GM10847 (cell line): ENCODE results near the gene EMX1.

Source experiments
- POLR2A ChIP-seq: IDR thresholded peaks from 2 replicates; pipeline ENCODE4 v1.6.1; 2011; ENCODE audit not compliant: insufficient read length; ENCODE audit errors: extremely low read depth

EMX1 gene

GRCh38 chr2:72968286-72968685 is 51.0 kb downstream of the EMX1 start:
- no peak for TF ChIP-seq POLR2A

GRCh38 chr2:72969706-72970105 is 52.4 kb downstream of the EMX1 start:
- TF ChIP-seq POLR2A: no peak

- TF ChIP-seq POLR2A: no peak
Measured at GRCh38 chr2:72971036-72971435, 53.7 kb downstream of the EMX1 start.

GRCh38 chr2:72972352-72973136 is 55.2 kb downstream of the EMX1 start:
- TF ChIP-seq POLR2A: no peak

GRCh38 chr2:72973137-72973535 is 55.8 kb downstream of the EMX1 start:
- no peak for TF ChIP-seq POLR2A

GRCh38 chr2:72973566-72974435 is 56.5 kb downstream of the EMX1 start:
- no peak for TF ChIP-seq POLR2A

- no peak for TF ChIP-seq POLR2A
Measured at GRCh38 chr2:72974436-72974754, 57.1 kb downstream of the EMX1 start.

GRCh38 chr2:72975017-72975416 is 57.7 kb downstream of the EMX1 start:
- TF ChIP-seq POLR2A: no peak

GRCh38 chr2:72979896-72980295 is 62.6 kb downstream of the EMX1 start:
- no peak for TF ChIP-seq POLR2A

GRCh38 chr2:72980535-72981217 is 63.4 kb downstream of the EMX1 start:
- TF ChIP-seq POLR2A: no peak

GRCh38 chr2:72981536-72981935 is 64.2 kb downstream of the EMX1 start:
- no peak for TF ChIP-seq POLR2A

- no peak for TF ChIP-seq POLR2A
Measured at GRCh38 chr2:72982219-72982618, 64.9 kb downstream of the EMX1 start.

GRCh38 chr2:72982781-72983499 is 65.6 kb downstream of the EMX1 start:
- no peak for TF ChIP-seq POLR2A

GRCh38 chr2:72983500-72984161 is 66.3 kb downstream of the EMX1 start:
- TF ChIP-seq POLR2A: no peak

GRCh38 chr2:72984172-72984671 is 66.9 kb downstream of the EMX1 start:
- TF ChIP-seq POLR2A: no peak
